HG02798 (cell line): ENCODE data around the gene MAP3K4.
A peak's percentile ranks its signal among the peaks of the same experiment; 100 is the strongest.

Experiments
- ATAC-seq: cut with Tn5 transposase; IDR thresholded peaks from one replicate; pipeline ENCODE4 v1.9.1; 2021; ENCODE audit warnings: mild to moderate bottlenecking; ENCODE audit not compliant: unreplicated experiment, poor library complexity

MAP3K4 gene

DNA sequence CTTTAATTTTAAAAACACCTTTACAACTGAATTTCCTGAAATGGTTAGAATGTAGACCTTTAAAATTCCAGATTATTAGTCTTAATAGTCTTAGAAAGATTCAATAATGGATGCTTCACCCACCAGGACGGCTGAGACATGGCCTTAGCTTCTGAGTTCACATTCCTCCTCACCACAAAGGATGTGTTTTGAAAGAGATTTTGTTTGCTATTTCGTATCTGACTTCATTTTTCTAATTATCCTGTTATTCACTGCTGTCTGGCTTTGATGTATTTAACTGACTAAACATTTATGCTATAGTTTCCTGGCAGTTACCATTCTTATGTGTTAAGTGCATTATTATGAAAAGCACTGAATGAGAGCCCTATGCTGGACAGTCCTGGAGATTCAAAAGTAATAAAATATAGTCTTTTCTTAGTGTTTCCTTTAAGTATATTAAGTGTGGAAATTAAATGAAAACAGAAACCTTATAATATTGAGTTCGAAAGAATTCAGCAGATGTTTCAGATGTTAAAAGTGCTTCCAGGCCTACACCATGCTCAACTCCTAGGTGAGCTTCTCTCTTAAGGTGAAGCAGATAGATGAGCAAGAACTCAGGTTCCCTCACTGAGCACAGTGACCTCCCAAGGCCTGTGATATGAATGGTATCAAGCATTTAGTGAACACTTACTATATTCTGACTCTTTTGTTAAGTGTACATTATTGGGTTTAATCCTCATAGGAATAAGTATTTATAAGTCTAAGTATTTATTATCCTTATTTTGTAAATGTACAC is 40.3 kb downstream of the MAP3K4 start:
- ATAC-seq: no peak

DNA sequence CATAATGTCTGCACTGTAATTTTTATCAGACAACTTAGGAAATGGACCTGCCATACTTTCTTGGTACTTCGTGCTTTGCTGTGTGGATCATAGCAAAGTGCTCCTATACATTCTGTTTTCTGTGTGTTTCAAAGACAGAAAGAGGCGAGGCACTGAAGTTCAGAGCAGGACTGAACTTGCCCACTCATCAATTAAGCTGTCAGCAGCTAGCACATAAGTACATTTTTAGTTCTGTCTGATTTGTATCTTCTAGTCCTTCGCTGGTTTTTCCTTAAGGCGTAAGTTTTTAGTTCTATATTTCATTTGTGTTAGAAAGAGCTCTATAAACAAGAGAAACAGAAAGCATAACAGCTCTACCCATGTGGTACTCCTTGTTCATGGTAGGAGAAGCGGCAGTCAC is 42.1 kb downstream of the MAP3K4 start:
- no peak for ATAC-seq

DNA sequence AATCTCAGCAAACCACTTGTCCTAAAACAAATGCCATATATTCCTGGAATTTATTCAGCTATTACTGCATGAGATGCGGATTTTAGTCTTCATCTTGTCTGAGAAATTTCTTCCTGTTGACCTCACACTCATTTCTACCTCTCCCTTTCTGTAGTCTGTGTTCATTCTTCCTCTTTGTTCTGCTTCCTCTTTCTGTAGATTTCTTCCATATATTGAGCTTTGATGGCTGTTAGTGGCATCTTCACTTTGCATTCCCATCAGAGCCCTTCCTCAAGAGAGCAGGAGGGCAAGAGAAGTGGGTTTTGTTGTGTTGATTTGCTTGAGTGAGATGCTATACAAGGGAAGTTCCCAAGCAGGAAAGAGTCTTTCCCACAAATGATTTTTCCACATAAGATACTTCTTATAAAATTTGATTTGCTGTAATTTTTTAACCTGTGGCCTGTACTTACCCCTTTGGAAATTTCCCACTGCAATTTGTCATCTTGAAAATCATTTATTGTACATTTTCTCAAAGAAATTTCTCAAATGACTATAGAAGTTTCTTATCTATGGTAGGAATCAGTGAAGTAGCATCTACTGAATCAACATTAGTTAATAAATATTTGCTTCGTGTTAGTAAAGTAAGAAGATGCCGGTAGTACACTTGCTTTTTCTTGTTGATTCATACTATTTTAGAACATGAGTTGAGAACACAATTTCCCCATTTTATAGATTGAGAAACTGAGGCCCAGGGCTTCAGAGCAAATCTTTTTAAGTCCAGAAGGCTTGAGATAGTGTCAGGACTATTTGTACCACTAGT is 43.8 kb downstream of the MAP3K4 start:
- ATAC-seq: no peak

DNA sequence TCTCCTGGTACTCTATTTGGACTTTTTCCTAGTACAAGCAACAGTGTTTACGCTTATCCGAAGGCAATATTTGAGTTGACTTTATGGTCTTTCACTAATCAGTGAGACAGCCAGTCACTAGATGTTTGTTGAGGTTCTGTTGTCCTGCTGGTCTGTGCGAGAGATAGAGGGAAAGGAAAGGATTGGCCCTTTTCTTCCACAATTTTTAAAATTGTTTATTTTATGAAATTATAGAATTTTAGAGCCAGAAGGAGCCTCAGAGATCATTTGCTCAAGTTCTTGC is 44.4 kb downstream of the MAP3K4 start:
- no peak for ATAC-seq

DNA sequence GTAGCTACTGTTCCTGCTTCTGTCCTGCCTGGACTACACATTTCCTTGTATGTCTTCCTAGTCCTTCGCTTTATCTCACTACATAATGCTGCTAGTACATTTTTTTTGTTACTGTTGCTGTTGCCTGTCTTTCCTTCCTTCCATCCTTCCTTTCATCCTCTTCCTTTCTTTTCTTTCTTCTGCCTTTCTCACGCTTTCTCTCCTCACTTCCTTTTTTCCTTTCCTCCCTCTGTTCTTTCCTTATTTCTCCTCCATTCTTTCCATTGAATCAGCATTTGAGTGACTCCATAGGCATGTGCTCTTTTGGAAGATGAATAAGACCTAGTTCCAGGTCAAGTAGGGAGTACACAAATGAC is 46.3 kb downstream of the MAP3K4 start:
- ATAC-seq: no peak

DNA sequence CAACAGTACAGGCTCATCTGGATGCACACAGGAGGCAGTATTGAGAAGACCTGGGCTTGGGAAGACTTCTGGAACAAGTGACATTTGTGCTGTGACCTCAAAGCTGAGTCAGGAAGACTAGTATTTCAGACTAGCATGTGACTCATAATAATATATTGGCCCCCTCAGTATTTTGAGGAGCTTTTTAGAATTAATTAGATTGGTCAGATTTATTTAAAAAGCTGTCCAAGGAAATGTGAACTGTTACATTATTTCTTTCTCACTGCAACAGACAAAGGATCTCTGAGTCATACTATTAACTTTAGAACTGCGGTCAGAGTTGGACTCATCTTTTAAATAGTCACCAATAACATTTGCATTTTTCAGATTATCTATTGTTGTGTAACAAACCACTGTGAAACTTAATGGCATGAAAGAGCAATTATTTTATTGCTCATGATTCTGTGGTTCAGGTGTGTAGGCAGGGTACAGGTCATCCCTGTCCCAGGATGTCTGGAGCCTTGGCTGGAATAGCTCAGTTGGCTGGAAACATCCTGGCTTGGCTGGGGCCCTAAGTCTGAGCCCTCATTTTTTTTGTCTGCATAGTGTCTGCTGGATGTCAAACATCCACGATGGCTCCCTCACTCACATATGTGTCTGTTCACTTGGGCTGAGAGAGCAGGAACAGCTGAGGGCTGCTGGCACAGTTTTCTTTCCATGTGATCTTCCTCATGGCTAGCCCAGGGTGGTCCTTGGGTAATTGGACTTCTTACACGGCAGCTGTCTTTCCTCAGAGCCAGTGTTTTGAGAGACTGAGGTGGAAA is 46.9 kb downstream of the MAP3K4 start:
- peak; percentile 93 for ATAC-seq

DNA sequence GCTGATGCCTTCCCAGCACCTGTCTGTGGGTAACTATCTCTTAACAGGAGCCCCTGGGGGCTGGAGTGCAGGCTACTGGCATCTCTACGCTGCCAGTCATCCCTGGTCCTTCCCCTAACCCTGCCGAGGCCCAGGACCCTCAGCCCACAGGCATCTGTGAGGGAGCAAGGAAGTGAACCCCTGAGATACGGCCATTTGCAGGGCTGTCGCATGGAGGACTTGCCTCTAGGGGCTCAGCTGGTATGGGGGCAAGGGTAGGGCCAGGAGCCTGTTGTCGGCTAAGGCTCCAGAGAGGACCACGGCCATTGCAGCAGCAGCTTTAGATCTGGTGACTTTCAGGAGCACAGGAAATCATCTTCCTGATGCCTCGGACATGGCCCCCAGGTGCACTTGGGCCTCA is 49.7 kb downstream of the MAP3K4 start:
- no peak for ATAC-seq

DNA sequence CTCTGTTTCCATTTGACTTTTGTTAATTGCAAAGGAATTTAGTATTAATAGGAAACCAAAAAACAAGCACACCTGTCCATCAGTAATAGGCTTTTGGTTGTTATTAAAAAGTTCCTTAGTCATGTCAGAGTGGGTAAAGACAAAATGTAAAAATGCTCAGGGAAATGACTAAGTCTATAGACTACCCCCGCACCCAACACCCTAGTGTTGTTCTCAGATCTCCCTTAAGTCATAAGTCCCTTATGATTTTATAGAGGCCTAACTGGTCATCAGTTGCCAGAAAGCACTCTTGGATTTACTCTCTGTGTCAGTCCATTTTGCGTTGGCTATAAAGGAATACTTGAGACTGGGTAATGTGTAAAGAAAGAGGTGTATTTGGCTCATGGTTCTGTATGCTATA is 52.8 kb downstream of the MAP3K4 start:
- no peak for ATAC-seq

DNA sequence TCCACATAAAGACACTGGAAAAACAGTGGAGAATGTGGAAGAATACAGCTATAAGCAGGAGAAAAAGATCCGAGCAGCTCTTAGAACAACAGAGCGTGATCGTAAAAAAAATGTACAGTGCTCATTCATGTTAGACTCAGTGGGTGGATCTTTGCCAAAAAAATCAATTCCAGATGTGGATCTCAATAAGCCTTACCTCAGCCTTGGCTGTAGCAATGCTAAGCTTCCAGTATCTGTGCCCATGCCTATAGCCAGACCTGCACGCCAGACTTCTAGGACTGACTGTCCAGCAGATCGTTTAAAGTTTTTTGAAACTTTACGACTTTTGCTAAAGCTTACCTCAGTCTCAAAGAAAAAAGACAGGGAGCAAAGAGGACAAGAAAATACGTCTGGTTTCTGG is 57.1 kb downstream of the MAP3K4 start:
- no peak for ATAC-seq

DNA sequence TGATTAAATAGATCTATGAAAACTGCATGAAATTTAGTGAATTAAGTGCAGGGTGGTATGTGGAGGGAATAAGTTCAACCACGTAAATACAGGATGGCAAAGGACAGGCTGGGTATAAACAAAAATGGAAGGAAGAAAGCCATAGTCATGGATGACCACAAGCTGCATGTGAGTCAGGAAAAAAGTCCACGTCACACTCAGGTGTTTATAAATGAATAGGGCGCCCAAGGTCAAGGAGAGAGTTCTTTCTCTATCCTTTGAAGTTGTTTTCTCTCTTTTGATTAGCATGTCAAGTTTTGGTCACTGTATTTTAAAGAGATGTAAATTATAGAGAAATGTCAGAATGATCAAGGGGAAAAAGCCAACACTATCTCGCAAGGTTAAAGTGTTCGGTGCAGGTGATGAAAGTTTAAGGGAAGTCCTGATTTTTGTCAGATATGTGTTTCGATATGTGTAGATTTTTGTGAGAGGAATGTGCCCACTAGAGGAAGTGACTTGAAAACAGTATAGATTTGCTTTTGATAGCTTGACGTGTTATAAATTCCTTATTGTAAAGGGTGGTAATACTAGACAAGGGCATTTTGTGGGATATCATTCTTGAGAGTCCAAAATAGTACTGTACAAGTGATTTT is 58.7 kb downstream of the MAP3K4 start:
- ATAC-seq: peak; percentile 67

DNA sequence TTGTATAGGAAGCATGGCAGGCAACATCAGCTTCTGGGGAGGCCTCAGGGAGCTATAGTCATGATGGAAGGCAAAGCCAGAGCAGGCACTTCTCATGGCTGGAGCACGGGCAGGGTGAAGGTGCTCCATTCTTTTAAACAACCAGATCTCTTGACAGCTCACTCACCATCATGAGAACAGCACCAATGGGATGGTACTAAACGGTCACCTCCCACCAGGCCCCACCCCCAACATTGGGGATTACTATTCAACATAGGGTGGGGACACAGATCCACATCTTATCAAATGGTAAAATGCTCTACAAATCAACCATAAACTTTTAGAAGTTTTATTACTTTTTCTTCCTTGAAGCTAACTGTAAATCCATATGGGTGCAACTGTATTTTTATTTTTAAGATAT is 61.5 kb downstream of the MAP3K4 start:
- no peak for ATAC-seq

DNA sequence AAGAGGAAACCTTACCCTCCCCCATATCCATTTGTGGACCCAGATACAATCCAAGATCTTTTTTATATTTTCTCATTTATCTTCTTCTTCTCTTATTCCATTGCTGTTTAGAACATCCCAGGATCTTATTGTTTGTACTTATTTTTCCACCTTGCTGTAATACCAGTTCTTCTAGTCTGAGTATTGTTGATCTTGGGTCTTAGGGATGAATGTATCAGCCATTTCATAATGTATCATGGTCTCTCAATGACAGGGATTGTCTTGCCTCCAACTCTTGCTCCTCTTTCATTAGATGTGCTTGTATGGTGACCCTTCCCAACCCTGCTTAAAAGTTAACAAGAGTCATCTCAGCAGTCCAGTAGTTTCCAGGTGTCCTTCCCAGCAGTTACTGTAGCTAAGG is 63.3 kb downstream of the MAP3K4 start:
- no peak for ATAC-seq

DNA sequence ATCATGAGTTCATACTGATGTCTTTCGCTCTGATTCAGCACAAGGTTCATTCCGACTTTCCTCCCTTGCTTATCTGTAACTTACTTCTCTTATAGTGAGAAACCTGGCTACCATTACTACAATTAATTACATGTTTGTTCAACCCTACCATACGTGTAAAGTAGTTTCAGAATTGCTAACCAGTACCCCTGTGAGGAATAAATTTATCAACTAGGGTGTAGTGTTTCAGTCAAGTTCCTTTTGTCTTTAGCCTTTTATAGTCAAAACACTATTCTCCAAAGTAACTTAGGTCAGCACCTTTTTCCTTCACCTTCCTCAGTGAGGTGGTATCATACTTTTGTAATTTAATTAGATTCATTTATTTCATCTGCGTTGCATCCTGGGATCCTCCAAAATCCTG is 64.9 kb downstream of the MAP3K4 start:
- no peak for ATAC-seq

DNA sequence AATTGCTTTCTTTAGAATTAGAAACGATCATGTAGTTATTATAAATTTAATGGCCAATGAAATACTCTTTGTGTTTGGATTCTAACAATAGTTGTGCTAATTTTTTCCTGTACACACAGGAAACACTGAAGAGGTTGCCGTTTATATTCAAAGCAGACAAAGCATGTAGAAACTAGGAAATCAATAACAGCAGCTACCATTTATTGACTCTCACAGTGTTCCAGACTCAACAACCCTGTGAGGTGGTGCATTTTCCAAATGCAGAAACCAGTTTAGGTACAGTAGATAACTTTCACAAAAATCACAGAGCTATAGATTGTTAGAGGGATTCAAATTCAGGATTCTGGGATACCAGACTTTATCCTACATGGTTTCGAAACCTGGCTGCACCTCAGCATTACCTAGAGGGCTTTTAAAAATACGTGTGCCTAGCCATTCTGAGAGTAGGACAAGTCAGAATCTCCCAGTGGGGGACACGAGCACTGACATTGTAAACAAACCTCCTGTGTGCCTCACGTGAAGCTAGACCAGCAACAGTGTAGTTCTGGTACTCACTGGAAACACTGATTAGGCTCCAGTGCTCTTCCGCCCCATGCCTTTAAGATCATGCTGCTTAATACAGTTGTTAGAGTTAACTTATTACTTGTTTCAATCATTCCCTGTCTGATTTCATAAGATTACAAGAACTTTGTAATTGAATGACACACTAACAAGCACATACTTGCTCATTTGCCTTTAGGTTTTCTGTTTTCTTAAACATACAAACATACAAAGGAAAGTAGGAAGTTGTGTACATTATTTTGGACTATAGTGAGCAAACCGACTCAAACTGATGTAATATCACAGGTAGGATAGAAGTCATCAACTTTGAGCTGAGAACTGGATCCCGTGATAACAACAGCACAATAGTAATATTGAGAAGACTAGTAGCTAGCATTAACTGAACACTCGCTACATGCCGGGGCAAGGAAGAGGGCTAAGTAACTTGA is 65.8 kb downstream of the MAP3K4 start:
- ATAC-seq: no peak

DNA sequence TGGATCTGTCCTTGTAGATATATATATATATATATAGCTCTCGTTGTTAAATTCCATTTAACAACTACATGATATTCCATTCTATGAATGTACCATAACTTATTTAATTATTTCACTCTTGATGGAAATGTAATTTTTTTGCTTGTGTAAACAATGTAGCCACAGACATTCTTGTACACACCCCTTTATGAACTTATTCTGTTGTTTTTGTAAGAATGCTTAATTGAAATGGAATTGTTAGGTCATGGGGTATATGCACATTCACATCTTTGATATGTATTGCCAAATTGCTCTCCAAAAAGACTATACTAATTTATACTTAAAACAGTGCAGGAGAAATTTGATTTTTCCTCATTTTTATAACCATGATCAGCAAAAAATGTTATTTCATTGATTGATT is 67.2 kb downstream of the MAP3K4 start:
- ATAC-seq: no peak

DNA sequence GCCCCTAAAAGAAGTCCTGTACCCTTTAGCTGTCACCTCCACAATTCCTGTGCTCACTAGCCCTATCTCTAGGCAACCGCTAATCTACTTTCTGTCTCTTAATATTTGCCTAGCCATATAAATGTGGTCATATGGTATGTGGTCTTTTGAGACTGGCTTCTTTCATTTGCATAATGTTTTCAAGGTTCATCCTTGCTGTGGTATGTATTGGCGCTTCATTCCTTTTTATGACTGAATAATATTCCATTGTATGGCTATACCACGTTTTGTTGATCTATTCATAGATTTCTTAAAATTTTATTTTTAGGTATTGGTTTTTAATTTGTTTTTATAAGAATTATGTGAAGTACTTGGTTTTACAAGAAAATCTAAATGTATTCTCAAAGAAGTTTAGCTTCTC is 70.0 kb downstream of the MAP3K4 start:
- ATAC-seq: no peak

DNA sequence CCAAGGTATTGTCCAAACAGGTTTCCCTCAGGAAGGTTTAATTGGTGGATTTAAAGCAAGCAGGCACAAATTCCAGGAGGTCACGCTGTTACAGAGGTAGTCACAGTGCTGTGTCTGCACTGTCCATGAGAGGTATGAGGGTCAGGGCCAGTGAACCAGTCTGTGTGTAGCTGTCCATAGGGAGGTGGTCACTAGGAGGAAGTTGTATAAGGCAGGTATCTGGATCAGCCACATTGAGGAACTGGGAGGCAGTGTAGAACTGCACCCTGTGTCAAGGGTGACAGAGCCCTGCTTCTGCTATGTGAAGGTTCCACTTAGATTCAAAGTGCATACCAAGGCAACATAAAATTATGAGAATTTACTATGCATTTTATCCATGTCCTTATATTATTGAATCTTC is 73.3 kb downstream of the MAP3K4 start:
- peak; percentile 63 for ATAC-seq

DNA sequence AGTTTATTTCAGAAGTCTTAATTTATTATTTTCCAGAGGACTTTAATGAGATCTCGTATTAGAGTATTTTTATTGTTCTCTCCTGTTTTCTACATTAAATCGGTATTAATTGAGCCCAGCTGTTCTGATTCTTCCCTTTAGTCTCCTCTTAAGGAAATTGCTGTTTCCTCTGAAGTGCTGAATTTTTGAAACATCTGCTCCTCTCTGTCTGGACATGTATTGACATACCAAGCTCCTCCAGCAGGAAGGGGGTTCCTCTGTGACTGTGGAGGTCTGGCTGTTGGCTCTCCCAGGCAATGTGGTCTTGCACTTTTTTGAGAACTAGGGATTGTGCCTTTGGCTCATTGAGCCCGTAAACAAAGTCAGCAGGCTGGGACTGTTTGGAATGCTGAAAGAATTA is 74.9 kb downstream of the MAP3K4 start:
- no peak for ATAC-seq

DNA sequence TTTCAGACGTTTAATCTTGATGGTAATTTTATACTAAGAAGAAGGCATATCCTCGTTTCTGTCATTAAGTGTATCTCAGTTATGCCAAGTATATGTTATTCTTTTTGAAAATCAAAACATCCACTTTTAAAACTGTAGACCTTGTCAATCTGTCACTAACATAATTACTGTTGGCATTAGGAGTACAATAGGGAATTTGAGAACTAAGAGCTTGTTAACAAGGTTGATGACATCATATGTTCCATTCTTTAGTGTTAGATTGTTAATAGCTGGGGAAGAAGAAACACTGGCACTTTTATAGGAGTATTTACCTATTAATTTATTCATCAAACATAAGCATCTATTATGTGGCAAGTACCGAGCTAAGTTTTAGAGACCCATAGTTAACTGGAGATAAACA is 76.2 kb downstream of the MAP3K4 start:
- no peak for ATAC-seq

DNA sequence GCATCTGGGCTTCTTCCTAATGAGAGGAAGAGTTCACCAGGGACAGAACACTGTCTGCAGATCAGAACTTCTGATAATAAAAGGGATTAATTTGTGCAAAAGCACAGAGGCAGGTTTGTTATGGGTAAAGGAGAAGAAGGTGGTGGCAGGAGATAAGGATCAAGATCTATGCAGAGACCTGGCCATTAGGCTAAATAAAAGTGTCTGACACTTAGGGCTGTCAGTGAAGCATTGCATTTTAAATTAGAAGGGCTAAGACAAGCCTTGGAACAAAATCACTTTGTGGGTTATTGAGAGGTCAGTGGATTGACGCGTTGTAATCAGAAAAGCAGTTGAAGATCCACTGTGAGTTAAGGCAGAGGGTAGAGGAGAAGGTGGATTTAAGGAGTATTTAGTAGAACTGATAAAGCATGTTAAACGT is 76.8 kb downstream of the MAP3K4 start:
- no peak for ATAC-seq
